ENCODE measurements around the gene RIPK3.
A peak's percentile ranks its signal among the peaks of the same experiment; 100 is the strongest.

Gene RIPK3

DNA sequence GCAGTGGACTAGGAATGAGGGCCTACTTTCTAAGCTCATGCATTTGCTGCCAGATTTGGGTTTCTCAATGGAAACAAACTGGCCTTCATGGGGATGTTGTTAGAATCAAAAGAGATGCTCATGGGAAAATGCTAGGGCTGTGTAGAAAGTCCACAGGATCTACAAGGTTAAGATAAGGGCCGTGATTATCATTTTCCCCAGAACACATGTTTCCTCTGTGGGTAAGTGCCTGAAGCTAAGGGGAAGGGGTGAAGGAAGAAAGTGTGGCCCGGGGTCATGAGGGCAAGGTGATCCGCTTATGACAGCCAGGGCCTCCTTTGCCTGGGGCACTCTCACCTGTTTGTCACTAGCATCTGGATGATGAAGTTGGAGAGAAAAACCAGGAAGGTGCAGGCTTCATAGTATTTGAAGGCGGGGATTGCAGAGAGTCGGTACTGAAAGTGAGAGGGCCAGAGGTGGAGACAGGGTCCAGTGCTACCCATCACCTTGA, 14.7 kb downstream of the RIPK3 start:
- Mint-ChIP-seq H3K36me3 (no peaks in the 10 kb centered on the region), H3K27ac (no peak overlapping the region), H3K4me1 (peaks cover 20% of the 10 kb centered on the region), H3K9me3 (no peaks in the 10 kb centered on the region), H3K4me3 (no peak overlapping the region), H3K27me3 (peaks cover 20% of the 10 kb centered on the region)
- no peak for ATAC-seq

GRCh38 chr14:24324024-24324423, 15.8 kb downstream of the RIPK3 start:
- Mint-ChIP-seq H3K27ac (no peak overlapping the region), H3K4me3 (no peak overlapping the region), H3K27me3 (peaks cover 31% of the 10 kb centered on the region), H3K4me1 (peaks cover 11% of the 10 kb centered on the region), H3K9me3 (no peaks in the 10 kb centered on the region), H3K36me3 (no peaks in the 10 kb centered on the region)
- no peak for ATAC-seq

DNA sequence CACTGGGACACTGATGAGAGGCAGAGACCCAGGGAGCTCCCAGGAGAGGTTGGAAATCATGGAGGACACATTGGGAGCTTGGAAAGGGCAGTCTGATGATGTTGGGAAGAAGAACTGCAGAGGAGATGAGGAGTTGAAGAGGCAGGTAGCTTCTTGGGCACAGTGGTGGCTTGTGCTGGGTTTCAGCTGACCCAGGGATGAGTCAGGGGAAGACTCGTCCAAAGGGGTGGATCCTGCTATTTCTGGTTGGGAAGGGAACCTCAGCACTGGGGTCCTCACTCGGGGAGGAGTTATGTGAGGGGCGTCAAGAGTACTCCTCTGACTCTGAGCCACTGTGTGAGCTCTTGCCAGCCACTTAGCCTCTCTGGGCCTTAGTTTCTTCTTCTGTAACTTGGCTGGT, 16.4 kb downstream of the RIPK3 start:
- Mint-ChIP-seq H3K4me3 (no peak overlapping the region), H3K9me3 (no peaks in the 10 kb centered on the region), H3K27me3 (peaks cover 31% of the 10 kb centered on the region), H3K4me1 (peaks cover 6% of the 10 kb centered on the region), H3K36me3 (no peaks in the 10 kb centered on the region), H3K27ac (no peak overlapping the region)
- no peak for ATAC-seq

- H3K4me1 Mint-ChIP-seq, result peaks cover 4% of the 10 kb centered on the region
- H3K36me3 Mint-ChIP-seq, result no peaks in the 10 kb centered on the region
- no peak for ATAC-seq
Measured at GRCh38 chr14:24322672-24323071, 17.1 kb downstream of the RIPK3 start.

DNA sequence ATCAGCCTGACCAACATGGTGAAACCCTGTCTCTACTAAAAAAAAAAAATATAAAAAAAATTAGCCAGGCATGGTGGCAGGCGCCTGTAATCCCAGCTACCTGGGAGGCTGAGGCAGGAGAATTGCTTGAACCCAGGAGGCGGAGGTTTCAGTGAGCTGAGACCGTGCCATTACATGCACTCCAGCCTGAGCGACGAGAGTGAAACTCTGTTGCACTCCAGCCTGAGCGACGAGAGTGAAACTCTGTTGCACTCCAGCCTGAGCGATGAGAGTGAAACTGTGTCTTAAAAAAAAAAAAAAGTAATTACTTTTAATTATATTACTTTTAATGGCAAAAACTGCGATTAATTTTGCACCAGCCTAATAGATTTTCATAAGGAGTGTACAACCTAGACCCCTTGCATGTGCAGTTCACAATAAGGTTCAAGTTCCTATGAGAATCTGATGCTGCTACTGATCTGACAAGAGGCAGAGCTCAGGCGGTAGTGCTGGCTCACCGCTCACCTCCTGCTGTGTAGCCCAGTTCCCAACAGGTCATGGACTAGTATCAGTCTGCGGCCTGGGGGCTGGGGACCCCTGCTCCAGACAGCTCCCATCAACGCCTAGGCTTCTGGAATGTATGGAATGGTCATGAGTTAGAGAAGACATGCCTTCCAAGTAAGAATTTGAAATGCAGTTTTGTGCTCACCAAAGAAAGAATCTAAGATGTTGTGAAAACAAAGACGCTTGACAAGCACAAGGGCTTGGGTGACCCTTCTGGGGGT, 18.4 kb downstream of the RIPK3 start:
- Mint-ChIP-seq H3K4me1 (no peaks in the 10 kb centered on the region), H3K27me3 (peaks cover 30% of the 10 kb centered on the region), H3K4me3 (no peak overlapping the region), H3K36me3 (no peaks in the 10 kb centered on the region), H3K9me3 (no peaks in the 10 kb centered on the region), H3K27ac (no peak overlapping the region)
- no peak for ATAC-seq

More at GRCh38 chr14:24322672-24323071, 17.1 kb downstream of the RIPK3 start:
- Mint-ChIP-seq H3K27ac (no peak overlapping the region), H3K27me3 (peaks cover 30% of the 10 kb centered on the region), H3K4me3 (no peak overlapping the region), H3K9me3 (no peaks in the 10 kb centered on the region)

DNA sequence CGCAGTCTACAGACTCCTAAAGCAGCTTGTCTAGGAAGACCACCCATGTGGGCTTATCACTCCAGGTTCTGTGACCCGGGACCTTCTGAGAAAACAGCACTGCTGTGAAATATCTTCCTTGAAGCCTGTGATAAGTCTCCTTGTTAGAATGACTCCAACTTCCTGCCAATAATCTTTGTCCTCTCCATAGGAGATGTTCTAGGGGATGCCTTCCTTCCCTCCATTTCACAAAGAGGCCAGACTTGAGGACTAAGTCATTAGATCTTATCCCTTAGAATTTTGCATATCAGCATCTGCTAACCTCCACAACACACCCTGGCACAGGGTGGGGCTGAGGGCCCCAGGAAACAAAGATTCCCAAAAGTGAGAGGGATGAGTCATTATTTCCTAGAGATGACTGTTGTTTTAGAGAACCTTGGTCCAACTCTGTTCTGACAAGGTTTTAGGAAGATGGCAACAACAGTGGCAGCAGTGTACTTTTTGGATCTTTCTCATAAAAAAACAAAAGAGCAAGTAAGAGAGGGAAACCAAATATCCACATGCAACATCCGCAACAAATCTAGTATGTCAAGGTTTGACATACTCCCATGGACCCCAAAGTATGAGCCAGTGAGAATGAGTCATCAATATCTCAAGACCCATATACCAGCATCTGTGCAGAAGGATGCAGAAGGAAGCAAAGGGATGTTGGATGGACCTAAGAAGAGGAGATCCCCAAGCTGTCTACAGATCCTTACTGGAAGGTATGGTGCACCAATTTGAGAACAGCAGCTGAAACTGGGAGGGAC, 22.5 kb downstream of the RIPK3 start:
- H3K4me3 Mint-ChIP-seq, result no peak overlapping the region
- peaks cover 24% of the 10 kb centered on the region for H3K27me3 Mint-ChIP-seq
- peaks cover 4% of the 10 kb centered on the region for H3K36me3 Mint-ChIP-seq
- peaks cover 20% of the 10 kb centered on the region for H3K4me1 Mint-ChIP-seq
- no peaks in the 10 kb centered on the region for H3K9me3 Mint-ChIP-seq
- ATAC-seq, result no peak
- H3K27ac Mint-ChIP-seq, result no peak overlapping the region

- Mint-ChIP-seq H3K4me3 (no peak overlapping the region), H3K27me3 (peaks cover 22% of the 10 kb centered on the region), H3K4me1 (peaks cover 27% of the 10 kb centered on the region), H3K27ac (no peak overlapping the region), H3K36me3 (peaks cover 4% of the 10 kb centered on the region), H3K9me3 (no peaks in the 10 kb centered on the region)
- ATAC-seq, result no peak
Measured at GRCh38 chr14:24316597-24316950, 23.2 kb downstream of the RIPK3 start.

DNA sequence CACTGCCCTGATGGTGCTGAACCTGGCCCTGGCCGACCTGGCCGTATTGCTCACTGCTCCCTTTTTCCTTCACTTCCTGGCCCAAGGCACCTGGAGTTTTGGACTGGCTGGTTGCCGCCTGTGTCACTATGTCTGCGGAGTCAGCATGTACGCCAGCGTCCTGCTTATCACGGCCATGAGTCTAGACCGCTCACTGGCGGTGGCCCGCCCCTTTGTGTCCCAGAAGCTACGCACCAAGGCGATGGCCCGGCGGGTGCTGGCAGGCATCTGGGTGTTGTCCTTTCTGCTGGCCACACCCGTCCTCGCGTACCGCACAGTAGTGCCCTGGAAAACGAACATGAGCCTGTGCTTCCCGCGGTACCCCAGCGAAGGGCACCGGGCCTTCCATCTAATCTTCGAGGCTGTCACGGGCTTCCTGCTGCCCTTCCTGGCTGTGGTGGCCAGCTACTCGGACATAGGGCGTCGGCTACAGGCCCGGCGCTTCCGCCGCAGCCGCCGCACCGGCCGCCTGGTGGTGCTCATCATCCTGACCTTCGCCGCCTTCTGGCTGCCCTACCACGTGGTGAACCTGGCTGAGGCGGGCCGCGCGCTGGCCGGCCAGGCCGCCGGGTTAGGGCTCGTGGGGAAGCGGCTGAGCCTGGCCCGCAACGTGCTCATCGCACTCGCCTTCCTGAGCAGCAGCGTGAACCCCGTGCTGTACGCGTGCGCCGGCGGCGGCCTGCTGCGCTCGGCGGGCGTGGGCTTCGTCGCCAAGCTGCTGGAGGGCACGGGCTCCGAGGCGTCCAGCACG, 23.8 kb downstream of the RIPK3 start:
- peak; percentile 11 for ATAC-seq
- no peaks in the 10 kb centered on the region for H3K9me3 Mint-ChIP-seq
- H3K4me3 Mint-ChIP-seq, result no peak overlapping the region
- H3K27me3 Mint-ChIP-seq, result peaks cover 22% of the 10 kb centered on the region
- peaks cover 4% of the 10 kb centered on the region for H3K36me3 Mint-ChIP-seq
- peaks cover 30% of the 10 kb centered on the region for H3K4me1 Mint-ChIP-seq
- H3K27ac Mint-ChIP-seq, result no peak overlapping the region

- Mint-ChIP-seq H3K9me3 (no peaks in the 10 kb centered on the region), H3K27ac (no peak overlapping the region), H3K36me3 (peaks cover 4% of the 10 kb centered on the region), H3K4me3 (no peak overlapping the region), H3K27me3 (peaks cover 20% of the 10 kb centered on the region), H3K4me1 (peaks cover 33% of the 10 kb centered on the region)
- ATAC-seq, result no peak
Measured at GRCh38 chr14:24315243-24315806, 24.5 kb downstream of the RIPK3 start.

GRCh38 chr14:24314377-24315193, 25.2 kb downstream of the RIPK3 start:
- Mint-ChIP-seq H3K36me3 (peaks cover 4% of the 10 kb centered on the region), H3K4me3 (no peak overlapping the region), H3K4me1 (peaks cover 40% of the 10 kb centered on the region), H3K27ac (peak overlapping the region; percentile 26), H3K27me3 (peaks cover 13% of the 10 kb centered on the region), H3K9me3 (no peaks in the 10 kb centered on the region)
- no peak for ATAC-seq

DNA sequence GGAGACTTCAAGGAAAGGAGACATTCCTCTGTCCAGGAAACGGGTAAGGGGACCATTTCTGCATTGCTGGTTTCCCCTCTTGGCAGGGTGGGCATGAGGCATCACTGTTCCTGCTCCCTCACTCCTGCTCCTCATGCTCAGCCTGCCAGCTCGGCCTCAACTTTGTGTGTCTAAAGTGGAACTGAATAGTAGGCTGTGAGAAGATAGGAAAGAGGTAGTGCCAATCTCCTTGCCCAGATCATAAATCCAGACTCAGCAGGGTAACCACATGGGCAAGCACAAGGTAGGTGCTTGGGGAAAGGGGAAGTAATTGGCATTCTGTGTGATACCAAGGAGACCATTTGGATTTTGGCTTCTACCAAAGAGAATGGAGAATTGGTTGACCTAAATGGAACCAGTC, 25.9 kb downstream of the RIPK3 start:
- peaks cover 47% of the 10 kb centered on the region for H3K4me1 Mint-ChIP-seq
- no peak for ATAC-seq
- no peak overlapping the region for H3K27ac Mint-ChIP-seq
- peaks cover 6% of the 10 kb centered on the region for H3K27me3 Mint-ChIP-seq
- H3K9me3 Mint-ChIP-seq, result no peaks in the 10 kb centered on the region
- peaks cover 11% of the 10 kb centered on the region for H3K36me3 Mint-ChIP-seq
- H3K4me3 Mint-ChIP-seq, result no peak overlapping the region

- Mint-ChIP-seq H3K4me1 (peaks cover 54% of the 10 kb centered on the region), H3K4me3 (no peak overlapping the region), H3K27ac (peak overlapping the region; percentile 77), H3K9me3 (no peaks in the 10 kb centered on the region), H3K27me3 (no peaks in the 10 kb centered on the region), H3K36me3 (peaks cover 12% of the 10 kb centered on the region)
- no peak for ATAC-seq
Measured at GRCh38 chr14:24312736-24313507, 26.9 kb downstream of the RIPK3 start.

DNA sequence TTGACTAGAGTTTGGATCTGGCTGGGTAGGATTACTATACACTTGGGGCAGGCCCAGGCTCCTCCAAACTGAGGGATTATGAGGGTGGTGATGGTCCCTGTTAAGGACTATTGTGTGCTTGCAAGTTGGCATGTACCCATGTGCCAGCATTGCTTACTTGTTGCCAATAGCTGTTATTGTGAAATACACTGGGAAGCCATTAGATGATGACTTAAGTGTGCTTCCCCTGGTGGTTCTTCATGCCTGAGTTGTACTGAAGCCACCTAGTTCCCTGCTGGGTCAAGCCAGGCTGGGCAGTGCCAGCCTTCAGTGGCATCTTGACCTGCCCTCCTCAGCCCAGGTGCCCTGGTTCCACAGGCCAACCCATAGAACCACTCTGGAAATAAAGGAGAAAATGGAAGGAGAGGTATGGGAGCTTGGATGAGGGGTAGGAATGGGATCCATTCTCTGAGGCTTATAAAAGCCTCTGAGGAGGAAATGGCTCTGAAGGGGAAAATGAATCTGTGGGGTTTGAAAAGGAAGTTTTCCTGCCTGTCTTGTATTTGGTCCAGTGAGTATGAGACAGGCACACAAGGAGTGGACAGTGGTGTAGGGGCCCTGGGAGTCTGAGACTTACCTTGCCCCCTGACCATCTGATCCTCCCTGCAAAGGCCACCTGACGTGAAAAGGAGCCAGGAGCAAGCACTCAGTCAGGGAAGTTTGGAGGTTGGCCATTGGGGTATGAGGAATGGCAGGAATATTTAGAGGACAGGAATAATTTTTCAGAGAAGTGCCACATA, 27.8 kb downstream of the RIPK3 start:
- Mint-ChIP-seq H3K4me3 (peak overlapping the region; percentile 76), H3K9me3 (no peaks in the 10 kb centered on the region), H3K27ac (peak overlapping the region; percentile 77), H3K36me3 (peaks cover 12% of the 10 kb centered on the region), H3K4me1 (peaks cover 58% of the 10 kb centered on the region), H3K27me3 (no peaks in the 10 kb centered on the region)
- no peak for ATAC-seq

Data from stimulated activated memory B cell treated with anti-CD40 and anti-IgM and Interleukin-4, amounts not matched to agents 10 μg/mL and 1 μg/mL and 100 μg/mL, for 72 hours (primary cell).